CD4-positive, alpha-beta T cell (primary cell): ENCODE measurements around the gene HNRNPU. TPM values are rescaled to one million over a fixed set of nuclear protein-coding genes. Genes with fewer than 3 reads are reported as not detected.

Experiments
- ATAC-seq: fragments of 200-7000 bp; cut with Tn5 transposase; one replicate; pipeline ENCODE4 v1.10.0; 2022; ENCODE audit warnings: mild to moderate bottlenecking; ENCODE audit not compliant: poor library complexity
- CTCF ChIA-PET: fragments of 350-600 bp; sonication (Branson Sonifier 250); formaldehyde crosslinking; loops from one replicate; lab custom pipeline; 2021; ENCODE audit warnings: antibody characterized with exemption, inconsistent platforms; lab: Charles Lee
- POLR2A ChIA-PET: fragments of 350-600 bp; sonication (Branson Sonifier 250); formaldehyde crosslinking; loops from one replicate; lab custom pipeline; 2021; ENCODE audit warnings: antibody characterized with exemption, inconsistent platforms; lab: Charles Lee
- DNase-seq, 14 experiments: peaks; one replicate each; pipeline ENCODE4 v3.0.0-alpha.2; 2013 to 2020; ENCODE audit warnings: mixed read lengths in 2 of 14
- H3K27ac ChIP-seq, 2 donors: one replicate each; pipeline versions ENCODE4 v1.5.1 to v1.7.0; 2013; ENCODE audit warnings: low read length in 2 of 2, low read depth in 1 of 2, mild to moderate bottlenecking in 1 of 2
- H3K27me3 ChIP-seq, 2 experiments: 1 replicate in 1 of 2; 2 replicates in 1 of 2; pipeline versions ENCODE4 v1.6.1 to v1.7.0; 2013; ENCODE audit warnings: low read length in 2 of 2, control low read depth in 1 of 2, mild to moderate bottlenecking in 1 of 2, moderate library complexity in 1 of 2; ENCODE audit not compliant: insufficient read depth in 2 of 2, control insufficient read depth in 1 of 2
- H3K36me3 ChIP-seq: one replicate; pipeline ENCODE4 v1.6.1; 2013; ENCODE audit warnings: low read length, control low read depth; ENCODE audit not compliant: insufficient read depth
- H3K4me1 ChIP-seq: one replicate; pipeline ENCODE4 v1.6.1; 2013; ENCODE audit warnings: low read length, control low read depth; ENCODE audit not compliant: insufficient read depth
- H3K4me3 ChIP-seq: one replicate; pipeline ENCODE4 v1.5.1; 2013; ENCODE audit warnings: mild to moderate bottlenecking, low read length, moderate library complexity
- H3K9me3 ChIP-seq, 2 experiments: 1 replicate in 1 of 2; 2 replicates in 1 of 2; pipeline versions ENCODE4 v1.6.1 to v1.7.0; 2013; ENCODE audit warnings: low read length in 2 of 2, mild to moderate bottlenecking in 2 of 2, control low read depth in 1 of 2, moderate library complexity in 1 of 2; ENCODE audit not compliant: control insufficient read depth in 1 of 2, insufficient read depth in 1 of 2
- H3K27ac Mint-ChIP-seq: one replicate; pipeline ENCODE4 v1.8.0; 2020; ENCODE audit warnings: mixed read lengths
- H3K27me3 Mint-ChIP-seq: one replicate; pipeline ENCODE4 v1.8.0; 2021; ENCODE audit warnings: mixed read lengths
- H3K36me3 Mint-ChIP-seq: one replicate; pipeline ENCODE4 v1.8.0; 2021; ENCODE audit warnings: low read depth, mixed read lengths
- H3K4me1 Mint-ChIP-seq: one replicate; pipeline ENCODE4 v1.8.0; 2021; ENCODE audit warnings: low read depth, mixed read lengths
- H3K4me3 Mint-ChIP-seq: one replicate; pipeline ENCODE4 v1.8.0; 2020; ENCODE audit warnings: mild to moderate bottlenecking, mixed read lengths
- H3K9me3 Mint-ChIP-seq: one replicate; pipeline ENCODE4 v1.8.0; 2020; ENCODE audit warnings: mixed read lengths
- CTCF ChIP-seq: fragments of 200-600 bp; IDR thresholded peaks from one replicate; pipeline ENCODE4 v1.8.0; 2022; ENCODE audit warnings: antibody characterized with exemption, mild to moderate bottlenecking
- intact Hi-C, 2 experiments: fragments of 100-400 bp; cut with DNase I in 1 of 2; cut with micrococcal nuclease in 1 of 2; formaldehyde crosslinking; loops; one replicate each; pipeline versions ENCODE4 v1.15.1 to v1.9.0; 2023 to 2025; cut with DNase I, micrococcal nuclease
- total RNA-seq, 174 experiments: library from RNA in 2 of 174; stranded (reverse) in 2 of 174; gene quantifications; one replicate each; pipeline ENCODE4 v1.2.3 and lab custom pipeline; 2021 to 2026

HNRNPU gene
- total RNA-seq, 2 experiments from 2014 or later: 415 TPM

GRCh38 chr1:244901400-244902015 lies 37.2 kb upstream of the HNRNPU start:
- ATAC-seq: no peak
- Mint-ChIP-seq H3K36me3 (no peaks in the 10 kb centered on the region), H3K4me1 (no peaks in the 10 kb centered on the region), H3K4me3 (no peak overlapping the region), H3K27me3 (no peaks in the 10 kb centered on the region), H3K9me3 (no peaks in the 10 kb centered on the region), H3K27ac (no peak overlapping the region)
- Histone ChIP-seq H3K27me3 (no peaks in the 10 kb centered on the region), H3K9me3 (peaks cover 0 to 6% of the 10 kb centered on the region in 2 experiments), H3K4me1 (no peaks in the 10 kb centered on the region), H3K27ac (no peak overlapping the region), H3K4me3 (no peak overlapping the region), H3K36me3 (no peaks in the 10 kb centered on the region)
- intact Hi-C loops: no loop called here
- no peak for DNase-seq
- ChIA-PET CTCF (no interaction called here), POLR2A (no interaction called here)
- TF ChIP-seq CTCF: no peak

GRCh38 chr1:244897476-244898254 lies 33.3 kb upstream of the HNRNPU start:
- H3K4me1 ChIP-seq: no peaks in the 10 kb centered on the region
- H3K27ac Mint-ChIP-seq: no peak overlapping the region
- H3K9me3 Mint-ChIP-seq: no peaks in the 10 kb centered on the region
- no peak for ATAC-seq
- H3K9me3 ChIP-seq: no peaks in the 10 kb centered on the region
- no peak for TF ChIP-seq CTCF
- H3K36me3 Mint-ChIP-seq: no peaks in the 10 kb centered on the region
- intact Hi-C loops: no loop called here
- H3K4me1 Mint-ChIP-seq: no peaks in the 10 kb centered on the region
- no peaks in the 10 kb centered on the region for H3K27me3 ChIP-seq
- no peaks in the 10 kb centered on the region for H3K27me3 Mint-ChIP-seq
- ChIA-PET CTCF (interaction anchor here (0.6 kb wide), 1 partner anchor 541 kb away, joined by 3 read pairs; no protein-coding TSS in a partner anchor), POLR2A (no interaction called here)
- H3K27ac ChIP-seq: no peak overlapping the region
- no peak for DNase-seq
- no peak overlapping the region for H3K4me3 ChIP-seq
- no peaks in the 10 kb centered on the region for H3K36me3 ChIP-seq
- H3K4me3 Mint-ChIP-seq: no peak overlapping the region

- no peaks in the 10 kb centered on the region for H3K27me3 Mint-ChIP-seq
- H3K27ac Mint-ChIP-seq: no peak overlapping the region
- ChIA-PET POLR2A (no interaction called here), CTCF (interaction anchor here (0.6 kb wide), 1 partner anchor 540 kb away, joined by 3 read pairs; no protein-coding TSS in a partner anchor)
- Histone ChIP-seq H3K9me3 (no peaks in the 10 kb centered on the region), H3K36me3 (no peaks in the 10 kb centered on the region), H3K4me1 (no peaks in the 10 kb centered on the region), H3K27ac (no peak overlapping the region), H3K27me3 (no peaks in the 10 kb centered on the region), H3K4me3 (no peak overlapping the region)
- H3K4me3 Mint-ChIP-seq: no peak overlapping the region
- ATAC-seq (no peak), DNase-seq (no peak)
- no peak for TF ChIP-seq CTCF
- H3K36me3 Mint-ChIP-seq: no peaks in the 10 kb centered on the region
- no peaks in the 10 kb centered on the region for H3K4me1 Mint-ChIP-seq
- intact Hi-C loops: no loop called here
- H3K9me3 Mint-ChIP-seq: no peaks in the 10 kb centered on the region
These were observed 32.2 kb upstream of the HNRNPU start for GRCh38 chr1:244896550-244896949.
